SHP77 treated with DMSO at 0.1 percent for 48 hours (cell line): ENCODE data around the gene KIRREL3.

Experiments
- DNase-seq: peaks from one replicate; lab custom pipeline; 2025; lab: John Stamatoyannopoulos, UW

The KIRREL3 gene

GRCh38 chr11:126466236-126467045, 534.1 kb downstream of the KIRREL3 start:
- DNase-seq = no peak

- DNase-seq = peak; percentile 10
These were observed 534.9 kb downstream of the KIRREL3 start for GRCh38 chr11:126465573-126466188.

GRCh38 chr11:126464796-126465195, 535.8 kb downstream of the KIRREL3 start:
- no peak for DNase-seq

- no peak for DNase-seq
These were observed 538.1 kb downstream of the KIRREL3 start for GRCh38 chr11:126462422-126462821.

GRCh38 chr11:126461996-126462395, 538.6 kb downstream of the KIRREL3 start:
- no peak for DNase-seq

GRCh38 chr11:126461096-126461440, 539.5 kb downstream of the KIRREL3 start:
- no peak for DNase-seq

- no peak for DNase-seq
These were observed 540.0 kb downstream of the KIRREL3 start for GRCh38 chr11:126460417-126461095.

- no peak for DNase-seq
These were observed 540.8 kb downstream of the KIRREL3 start for GRCh38 chr11:126459691-126460281.

- no peak for DNase-seq
These were observed 542.8 kb downstream of the KIRREL3 start for GRCh38 chr11:126457817-126458216.

- DNase-seq = no peak
These were observed 543.6 kb downstream of the KIRREL3 start for GRCh38 chr11:126456783-126457542.

- no peak for DNase-seq
These were observed 544.5 kb downstream of the KIRREL3 start for GRCh38 chr11:126456089-126456488.

- no peak for DNase-seq
These were observed 548.1 kb downstream of the KIRREL3 start for GRCh38 chr11:126452241-126453101.

- no peak for DNase-seq
These were observed 549.3 kb downstream of the KIRREL3 start for GRCh38 chr11:126451211-126451802.

- no peak for DNase-seq
These were observed 549.8 kb downstream of the KIRREL3 start for GRCh38 chr11:126450806-126451205.

- no peak for DNase-seq
These were observed 550.4 kb downstream of the KIRREL3 start for GRCh38 chr11:126450198-126450597.

GRCh38 chr11:126446581-126446980, 554.0 kb downstream of the KIRREL3 start:
- no peak for DNase-seq

GRCh38 chr11:126444072-126444471, 556.5 kb downstream of the KIRREL3 start:
- DNase-seq = no peak

- DNase-seq = no peak
These were observed 557.5 kb downstream of the KIRREL3 start for GRCh38 chr11:126443120-126443519.

- DNase-seq = peak; percentile 48
These were observed 559.6 kb downstream of the KIRREL3 start for GRCh38 chr11:126440792-126441514.

- DNase-seq = no peak
These were observed 560.3 kb downstream of the KIRREL3 start for GRCh38 chr11:126440276-126440675.
